ENCODE results near the gene G0S2.
"Not testable (repeated sequence)": the region's sequence is repeated elsewhere in the genome, so short reads cannot be mapped to it uniquely, and the experiment has no call there.

The G0S2 gene

GRCh38 chr1:209696673-209697072 is 21.5 kb downstream of the G0S2 start:
- Histone ChIP-seq H3K4me3 (replicated peaks; ENCODE audit: insufficient read depth, low read length) (no peak overlapping the region), H3K27me3 (ENCODE audit: insufficient read depth, poor library complexity, severe bottlenecking) (peaks cover 2% of the 10 kb centered on the region), H3K27ac (replicated peaks) (no peak overlapping the region)
- DNase-seq (ENCODE audit: low read depth in 1 of 2, low spot score in 1 of 2), result no peak
- TF ChIP-seq CTCF (IDR thresholded peaks at IDR 0.05; ENCODE audit: insufficient read depth, low read length), result no peak

DNA sequence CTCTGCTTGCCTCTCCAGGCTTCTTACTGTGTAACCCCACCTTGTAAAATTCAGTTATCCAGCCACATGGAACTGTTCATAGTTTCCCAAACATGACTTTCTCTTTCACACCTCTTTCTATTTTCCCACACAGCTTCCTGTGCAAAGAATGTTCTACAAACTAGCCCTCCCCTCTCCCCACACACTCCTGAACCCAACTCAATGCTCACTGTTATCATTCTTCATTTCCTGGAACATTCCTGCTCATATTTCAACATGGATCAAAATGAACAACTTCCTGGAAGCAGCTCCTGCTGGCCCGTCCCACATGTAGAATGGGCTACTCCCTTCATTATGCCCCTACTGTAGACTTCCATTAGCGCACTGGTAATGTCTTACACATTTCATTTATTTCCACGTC is 21.9 kb downstream of the G0S2 start:
- no peak for DNase-seq (ENCODE audit: low read depth in 1 of 2, low spot score in 1 of 2)
- peaks cover 2% of the 10 kb centered on the region for H3K27me3 ChIP-seq (ENCODE audit: insufficient read depth, poor library complexity, severe bottlenecking)
- H3K27ac ChIP-seq (replicated peaks), result no peak overlapping the region
- no peak overlapping the region for H3K4me3 ChIP-seq (replicated peaks; ENCODE audit: insufficient read depth, low read length)
- TF ChIP-seq SPI1 (IDR thresholded peaks at IDR 0.05; ENCODE audit: borderline replicate concordance, low read depth), result no peak
- TF ChIP-seq GABPA (IDR thresholded peaks at IDR 0.05; ENCODE audit: low read depth), result no peak
- TF ChIP-seq, protein P1, sequence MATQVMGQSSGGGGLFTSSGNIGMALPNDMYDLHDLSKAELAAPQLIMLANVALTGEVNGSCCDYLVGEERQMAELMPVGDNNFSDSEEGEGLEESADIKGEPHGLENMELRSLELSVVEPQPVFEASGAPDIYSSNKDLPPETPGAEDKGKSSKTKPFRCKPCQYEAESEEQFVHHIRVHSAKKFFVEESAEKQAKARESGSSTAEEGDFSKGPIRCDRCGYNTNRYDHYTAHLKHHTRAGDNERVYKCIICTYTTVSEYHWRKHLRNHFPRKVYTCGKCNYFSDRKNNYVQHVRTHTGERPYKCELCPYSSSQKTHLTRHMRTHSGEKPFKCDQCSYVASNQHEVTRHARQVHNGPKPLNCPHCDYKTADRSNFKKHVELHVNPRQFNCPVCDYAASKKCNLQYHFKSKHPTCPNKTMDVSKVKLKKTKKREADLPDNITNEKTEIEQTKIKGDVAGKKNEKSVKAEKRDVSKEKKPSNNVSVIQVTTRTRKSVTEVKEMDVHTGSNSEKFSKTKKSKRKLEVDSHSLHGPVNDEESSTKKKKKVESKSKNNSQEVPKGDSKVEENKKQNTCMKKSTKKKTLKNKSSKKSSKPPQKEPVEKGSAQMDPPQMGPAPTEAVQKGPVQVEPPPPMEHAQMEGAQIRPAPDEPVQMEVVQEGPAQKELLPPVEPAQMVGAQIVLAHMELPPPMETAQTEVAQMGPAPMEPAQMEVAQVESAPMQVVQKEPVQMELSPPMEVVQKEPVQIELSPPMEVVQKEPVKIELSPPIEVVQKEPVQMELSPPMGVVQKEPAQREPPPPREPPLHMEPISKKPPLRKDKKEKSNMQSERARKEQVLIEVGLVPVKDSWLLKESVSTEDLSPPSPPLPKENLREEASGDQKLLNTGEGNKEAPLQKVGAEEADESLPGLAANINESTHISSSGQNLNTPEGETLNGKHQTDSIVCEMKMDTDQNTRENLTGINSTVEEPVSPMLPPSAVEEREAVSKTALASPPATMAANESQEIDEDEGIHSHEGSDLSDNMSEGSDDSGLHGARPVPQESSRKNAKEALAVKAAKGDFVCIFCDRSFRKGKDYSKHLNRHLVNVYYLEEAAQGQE (IDR thresholded peaks at IDR 0.05; ENCODE audit: insufficient replicate concordance, low read depth), result no peak
- TF ChIP-seq POLR2AphosphoS5 (IDR thresholded peaks at IDR 0.05; ENCODE audit: low read depth), result no peak
- TF ChIP-seq CTCF (IDR thresholded peaks at IDR 0.05; ENCODE audit: insufficient read depth, low read length), result no peak

DNA sequence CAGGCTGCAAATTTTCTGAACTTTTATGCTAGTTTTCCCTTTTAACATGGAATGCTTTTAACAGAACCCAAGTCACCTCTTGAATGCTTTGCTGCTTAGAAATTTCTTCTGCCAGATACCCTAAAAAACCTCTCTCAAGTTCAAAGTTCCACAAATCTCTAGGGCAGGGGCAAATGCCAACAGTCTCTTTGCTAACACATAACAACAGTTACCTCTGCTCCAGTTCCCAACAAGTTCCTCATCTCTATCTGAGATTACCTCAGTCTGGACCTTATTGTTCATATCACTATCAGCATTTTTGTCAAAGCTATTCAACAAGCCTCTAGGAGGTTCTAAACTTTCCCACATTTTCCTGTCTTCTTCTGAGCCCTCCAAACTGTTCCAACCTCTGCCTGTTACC is 25.5 kb downstream of the G0S2 start:
- not testable (repeated sequence) for H3K27me3 ChIP-seq (ENCODE audit: insufficient read depth, poor library complexity, severe bottlenecking); H3K4me3 ChIP-seq (replicated peaks; ENCODE audit: insufficient read depth, low read length); H3K27ac ChIP-seq (replicated peaks); DNase-seq (ENCODE audit: low read depth in 1 of 2, low spot score in 1 of 2)

DNA sequence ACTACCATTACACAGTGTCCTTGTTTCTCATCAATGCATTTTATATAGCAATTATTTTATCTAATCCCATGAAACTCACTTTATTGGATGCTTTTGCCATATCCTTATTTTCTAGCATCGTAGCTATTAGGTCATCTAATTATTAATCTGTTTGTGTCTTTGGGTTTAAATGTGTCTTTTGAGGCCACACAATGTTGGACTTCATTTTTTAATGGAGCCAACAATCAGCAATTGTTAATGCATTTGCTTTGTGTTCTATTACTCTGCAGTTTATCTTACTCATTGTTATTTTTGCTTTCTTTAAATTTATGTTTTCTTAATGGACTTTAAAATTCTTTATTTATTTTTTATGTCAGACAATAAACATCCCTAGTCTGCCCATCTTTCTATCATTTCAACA is 27.6 kb downstream of the G0S2 start:
- H3K27ac ChIP-seq (replicated peaks), result no peak overlapping the region
- TF ChIP-seq CTCF (IDR thresholded peaks at IDR 0.05; ENCODE audit: insufficient read depth, low read length), result no peak
- no peak for TF ChIP-seq GABPA (IDR thresholded peaks at IDR 0.05; ENCODE audit: low read depth)
- TF ChIP-seq, protein P1 (IDR thresholded peaks at IDR 0.05; ENCODE audit: insufficient replicate concordance, low read depth), result no peak
- TF ChIP-seq SPI1 (IDR thresholded peaks at IDR 0.05; ENCODE audit: borderline replicate concordance, low read depth), result no peak
- no peak for TF ChIP-seq POLR2AphosphoS5 (IDR thresholded peaks at IDR 0.05; ENCODE audit: low read depth)
- H3K4me3 ChIP-seq (replicated peaks; ENCODE audit: insufficient read depth, low read length), result no peak overlapping the region
- peaks cover 3% of the 10 kb centered on the region for H3K27me3 ChIP-seq (ENCODE audit: insufficient read depth, poor library complexity, severe bottlenecking)
- no peak for DNase-seq (ENCODE audit: low read depth in 1 of 2, low spot score in 1 of 2)

All from HL-60 (cell line).